ENCODE data around the gene SERPINB10.
"Not testable (repeated sequence)": the region's sequence is repeated elsewhere in the genome, so short reads cannot be mapped to it uniquely, and the experiment has no call there.

Gene SERPINB10

DNA sequence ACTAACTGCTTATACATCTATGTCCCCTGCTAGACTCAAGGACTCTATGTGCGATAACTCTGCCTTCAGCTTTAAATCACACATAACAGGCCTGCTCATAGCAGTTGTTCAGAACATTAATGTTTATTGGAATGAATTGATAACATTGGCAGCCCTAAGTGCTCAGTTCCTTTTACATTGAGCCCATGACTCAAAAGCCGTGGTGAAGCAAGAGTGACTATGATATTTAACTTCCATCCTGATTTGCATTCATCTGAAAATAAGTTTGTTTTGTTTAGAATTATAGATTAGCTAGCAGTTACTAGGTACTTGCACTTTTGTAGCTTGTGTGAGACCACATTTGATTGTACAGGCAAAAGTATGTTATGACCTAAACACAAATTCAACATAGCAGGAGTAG lies 14.3 kb downstream of the SERPINB10 start:
- DNase-seq (ENCODE audit: low read depth), result no peak
- no peak for TF ChIP-seq CTCF (IDR thresholded peaks at IDR 0.05; ENCODE audit: low read depth, low read length)
- no peak for TF ChIP-seq MAX (IDR thresholded peaks at IDR 0.05; ENCODE audit: low read depth, low read length)
- no peak for TF ChIP-seq POLR2A (IDR thresholded peaks at IDR 0.05; ENCODE audit: extremely low read depth, insufficient read length)
- TF ChIP-seq MYC (IDR thresholded peaks at IDR 0.05; ENCODE audit: low read depth, low read length), result no peak
- no peak overlapping the region for H3K4me3 ChIP-seq (ENCODE audit: low read depth, low read length)

GRCh38 chr18:63924551-63924950 lies 16.8 kb downstream of the SERPINB10 start:
- DNase-seq (ENCODE audit: low read depth), result no peak
- no peak overlapping the region for H3K4me3 ChIP-seq (ENCODE audit: low read depth, low read length)
- no peak for TF ChIP-seq MYC (IDR thresholded peaks at IDR 0.05; ENCODE audit: low read depth, low read length)
- no peak for TF ChIP-seq POLR2A (IDR thresholded peaks at IDR 0.05; ENCODE audit: extremely low read depth, insufficient read length)
- TF ChIP-seq CTCF (IDR thresholded peaks at IDR 0.05; ENCODE audit: low read depth, low read length), result no peak
- TF ChIP-seq MAX (IDR thresholded peaks at IDR 0.05; ENCODE audit: low read depth, low read length), result no peak

- no peak for TF ChIP-seq POLR2A (IDR thresholded peaks at IDR 0.05; ENCODE audit: extremely low read depth, insufficient read length)
- TF ChIP-seq CTCF (IDR thresholded peaks at IDR 0.05; ENCODE audit: low read depth, low read length), result no peak
- no peak for TF ChIP-seq MYC (IDR thresholded peaks at IDR 0.05; ENCODE audit: low read depth, low read length)
- no peak for TF ChIP-seq MAX (IDR thresholded peaks at IDR 0.05; ENCODE audit: low read depth, low read length)
- no peak overlapping the region for H3K4me3 ChIP-seq (ENCODE audit: low read depth, low read length)
- peak; percentile 61 for DNase-seq (ENCODE audit: low read depth)
These were observed 20.6 kb downstream of the SERPINB10 start for GRCh38 chr18:63928331-63928730.

DNA sequence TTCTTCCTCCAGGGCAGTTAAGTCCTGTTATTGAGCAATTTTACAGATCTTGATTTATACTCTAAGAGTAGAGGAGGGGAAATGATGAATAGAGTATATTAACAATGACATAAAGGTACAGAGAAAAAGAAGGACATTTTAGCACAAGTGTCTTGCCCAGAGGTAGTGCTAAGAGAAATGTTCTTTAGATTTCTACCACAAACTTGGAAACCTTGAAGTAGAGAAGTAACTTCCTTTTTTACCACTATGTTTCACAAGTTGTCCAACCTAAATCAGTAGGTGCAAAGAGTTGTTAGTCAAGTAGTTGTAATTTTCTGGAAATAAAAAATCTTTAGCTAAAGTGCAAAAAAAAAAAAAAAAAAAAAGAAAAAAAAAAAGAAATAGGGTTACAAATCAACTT lies 21.6 kb downstream of the SERPINB10 start:
- DNase-seq (ENCODE audit: low read depth), result peak; percentile 34
- not testable (repeated sequence) for H3K4me3 ChIP-seq (ENCODE audit: low read depth, low read length)

DNA sequence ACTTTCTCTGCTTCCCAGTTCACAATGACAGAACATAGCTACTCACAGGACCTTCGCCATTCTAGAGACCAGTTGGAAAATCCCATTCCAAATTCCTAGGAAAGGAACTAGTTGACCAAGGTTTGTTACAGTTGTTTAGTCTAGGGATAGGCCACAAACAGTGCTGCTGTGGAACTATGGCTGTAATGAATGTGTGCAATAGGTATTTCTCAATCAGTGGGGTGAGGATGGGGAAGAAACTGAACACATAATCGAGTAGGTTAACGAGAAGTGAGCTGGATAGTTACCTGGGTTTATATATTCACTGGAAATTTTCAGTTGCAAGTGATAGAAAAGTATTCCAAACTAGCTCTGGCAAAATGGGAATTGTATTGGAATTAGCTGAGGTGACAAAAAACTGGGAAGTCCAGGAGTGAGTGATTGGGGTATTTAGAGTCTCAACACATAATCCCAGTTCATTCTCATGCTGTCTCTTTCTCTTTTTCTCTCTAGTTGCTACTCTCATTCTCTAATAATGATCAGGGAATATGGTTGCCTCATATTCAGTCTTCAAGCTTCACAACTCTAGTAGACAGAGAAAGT lies 23.1 kb downstream of the SERPINB10 start:
- H3K4me3 ChIP-seq (ENCODE audit: low read depth, low read length), result no peak overlapping the region
- TF ChIP-seq CTCF (IDR thresholded peaks at IDR 0.05; ENCODE audit: low read depth, low read length) (no peak), MAX (IDR thresholded peaks at IDR 0.05; ENCODE audit: low read depth, low read length) (no peak), POLR2A (IDR thresholded peaks at IDR 0.05; ENCODE audit: extremely low read depth, insufficient read length) (no peak), MYC (IDR thresholded peaks at IDR 0.05; ENCODE audit: low read depth, low read length) (no peak)
- peak; percentile 53 for DNase-seq (ENCODE audit: low read depth)

- TF ChIP-seq POLR2A (IDR thresholded peaks at IDR 0.05; ENCODE audit: extremely low read depth, insufficient read length) (no peak), MAX (IDR thresholded peaks at IDR 0.05; ENCODE audit: low read depth, low read length) (peak; percentile 29; the same call in 1 of the 2 replicates), MYC (IDR thresholded peaks at IDR 0.05; ENCODE audit: low read depth, low read length) (peak; percentile 50; the same call in 1 of the 2 replicates), CTCF (IDR thresholded peaks at IDR 0.05; ENCODE audit: low read depth, low read length) (peak; percentile 67)
- H3K4me3 ChIP-seq (ENCODE audit: low read depth, low read length), result peak overlapping the region; percentile 53
- DNase-seq (ENCODE audit: low read depth), result peak; percentile 90
These were observed 28.6 kb downstream of the SERPINB10 start for GRCh38 chr18:63936156-63936931.

All from NB4 (cell line).